HG03439 (cell line): ENCODE data around the gene MED16.

Experiments used
- ATAC-seq: cut with Tn5 transposase; IDR thresholded peaks from one replicate; pipeline ENCODE4 v1.9.1; 2021; ENCODE audit warnings: mild to moderate bottlenecking, moderate library complexity; ENCODE audit not compliant: unreplicated experiment

MED16 gene, protein sequence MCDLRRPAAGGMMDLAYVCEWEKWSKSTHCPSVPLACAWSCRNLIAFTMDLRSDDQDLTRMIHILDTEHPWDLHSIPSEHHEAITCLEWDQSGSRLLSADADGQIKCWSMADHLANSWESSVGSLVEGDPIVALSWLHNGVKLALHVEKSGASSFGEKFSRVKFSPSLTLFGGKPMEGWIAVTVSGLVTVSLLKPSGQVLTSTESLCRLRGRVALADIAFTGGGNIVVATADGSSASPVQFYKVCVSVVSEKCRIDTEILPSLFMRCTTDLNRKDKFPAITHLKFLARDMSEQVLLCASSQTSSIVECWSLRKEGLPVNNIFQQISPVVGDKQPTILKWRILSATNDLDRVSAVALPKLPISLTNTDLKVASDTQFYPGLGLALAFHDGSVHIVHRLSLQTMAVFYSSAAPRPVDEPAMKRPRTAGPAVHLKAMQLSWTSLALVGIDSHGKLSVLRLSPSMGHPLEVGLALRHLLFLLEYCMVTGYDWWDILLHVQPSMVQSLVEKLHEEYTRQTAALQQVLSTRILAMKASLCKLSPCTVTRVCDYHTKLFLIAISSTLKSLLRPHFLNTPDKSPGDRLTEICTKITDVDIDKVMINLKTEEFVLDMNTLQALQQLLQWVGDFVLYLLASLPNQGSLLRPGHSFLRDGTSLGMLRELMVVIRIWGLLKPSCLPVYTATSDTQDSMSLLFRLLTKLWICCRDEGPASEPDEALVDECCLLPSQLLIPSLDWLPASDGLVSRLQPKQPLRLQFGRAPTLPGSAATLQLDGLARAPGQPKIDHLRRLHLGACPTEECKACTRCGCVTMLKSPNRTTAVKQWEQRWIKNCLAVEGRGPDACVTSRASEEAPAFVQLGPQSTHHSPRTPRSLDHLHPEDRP

DNA sequence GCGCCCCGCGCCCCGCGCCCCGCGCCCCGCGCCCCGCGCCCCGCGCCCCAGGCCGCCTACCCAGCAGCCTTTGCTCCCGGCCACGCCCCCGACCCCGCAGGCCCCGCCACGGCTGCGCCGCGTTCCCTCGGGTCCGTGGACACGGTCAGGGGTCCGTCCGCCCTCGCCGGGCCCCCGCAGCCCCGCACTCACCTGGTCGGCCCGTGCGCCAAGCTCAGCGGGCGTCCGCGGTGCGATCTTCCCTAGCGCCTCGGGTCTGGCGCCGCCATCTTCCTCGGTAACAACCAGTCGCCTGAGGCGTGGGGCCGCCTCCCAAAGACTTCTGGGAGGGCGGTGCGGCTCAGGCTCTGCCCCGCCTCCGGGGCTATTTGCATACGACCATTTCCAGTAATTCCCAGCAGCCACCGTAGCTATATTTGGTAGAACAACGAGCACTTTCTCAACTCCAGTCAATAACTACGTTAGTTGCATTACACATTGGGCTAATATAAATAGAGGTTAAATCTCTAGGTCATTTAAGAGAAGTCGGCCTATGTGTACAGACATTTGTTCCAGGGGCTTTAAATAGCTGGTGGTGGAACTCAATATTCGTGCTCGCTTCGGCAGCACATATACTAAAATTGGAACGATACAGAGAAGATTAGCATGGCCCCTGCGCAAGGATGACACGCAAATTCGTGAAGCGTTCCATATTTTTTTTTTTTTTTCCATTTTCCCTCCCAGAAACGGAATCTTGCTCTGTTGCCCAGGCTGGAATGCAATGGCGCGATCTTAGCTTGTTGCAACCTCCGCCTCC, at the start of gene MED16, which contains the start of gene RNU6-9:
Gene MED16 (minus strand): TSS at position 294 of the 796 bp plus-strand sequence. CDS start 2,056 bp downstream, outside the sequence.
Gene RNU6-9 (plus strand): TSS at position 591 of the 796 bp plus-strand sequence.
- ATAC-seq = peak; percentile 76

DNA sequence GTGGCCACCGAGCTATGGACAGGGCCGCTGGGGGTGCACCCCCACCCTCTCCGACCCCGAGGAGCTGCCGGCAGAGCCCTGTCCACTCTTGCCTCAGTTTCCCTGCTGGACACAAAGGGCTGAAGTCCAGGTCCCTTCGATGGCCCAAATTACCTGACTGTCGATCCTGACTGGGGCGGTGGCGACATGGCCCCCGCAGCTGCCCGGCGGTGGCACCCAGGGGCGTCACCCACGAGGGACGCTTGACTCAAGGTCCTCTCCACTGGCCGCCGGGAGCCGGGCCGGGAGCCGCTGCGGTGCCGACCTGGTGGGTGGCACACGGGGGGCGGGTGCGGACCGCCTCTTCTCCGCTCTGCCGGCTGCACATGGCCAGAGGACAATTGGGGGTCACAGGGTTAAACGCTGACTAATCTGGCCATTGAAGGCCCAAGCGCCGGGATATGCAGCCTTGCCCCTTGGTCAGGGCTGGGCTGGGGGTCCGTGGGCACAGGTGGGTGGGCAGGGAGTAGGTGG, 49.2 kb upstream of the MED16 start:
- no peak for ATAC-seq

DNA sequence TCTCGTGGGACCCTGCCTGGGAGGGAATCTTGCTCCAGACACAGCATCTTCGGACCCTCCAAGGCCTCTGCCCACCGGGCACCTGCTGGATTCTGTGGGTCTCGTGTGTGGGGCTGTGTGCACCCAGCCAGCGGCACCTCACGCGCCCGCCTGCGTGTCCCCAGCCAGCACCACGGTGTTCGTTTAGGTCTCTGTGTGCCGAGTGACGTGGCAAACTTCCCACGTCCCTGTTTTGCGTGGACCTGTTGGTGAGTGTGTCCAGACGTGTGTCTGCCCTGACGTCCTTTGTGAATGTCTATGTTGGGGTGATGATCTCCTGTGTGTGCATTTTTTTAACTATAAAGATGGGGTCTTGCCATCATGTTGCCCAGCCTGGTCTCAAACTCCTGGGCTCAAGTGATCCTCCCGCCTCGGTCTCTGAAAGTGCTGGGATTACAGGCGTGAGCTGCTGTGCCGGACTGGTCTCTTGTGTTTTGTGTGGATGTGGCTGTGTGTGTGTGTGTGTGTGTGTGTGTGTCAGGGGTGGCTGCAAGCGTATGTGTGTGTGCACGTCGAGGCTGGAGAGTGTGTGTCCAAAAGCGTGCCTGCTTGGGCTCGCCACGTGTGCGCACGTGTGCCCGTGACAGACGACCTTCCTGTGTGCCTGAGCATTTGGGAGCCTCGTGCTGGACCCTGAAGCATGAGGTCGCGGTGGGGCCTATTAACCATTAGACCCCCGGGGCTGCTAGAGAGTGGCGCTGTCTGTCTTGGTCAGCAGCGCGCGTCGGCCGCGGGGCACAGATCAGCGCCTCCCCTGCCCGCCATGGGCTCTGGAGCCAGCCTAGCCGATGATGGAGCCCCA, 48.5 kb upstream of the MED16 start:
- ATAC-seq = no peak

DNA sequence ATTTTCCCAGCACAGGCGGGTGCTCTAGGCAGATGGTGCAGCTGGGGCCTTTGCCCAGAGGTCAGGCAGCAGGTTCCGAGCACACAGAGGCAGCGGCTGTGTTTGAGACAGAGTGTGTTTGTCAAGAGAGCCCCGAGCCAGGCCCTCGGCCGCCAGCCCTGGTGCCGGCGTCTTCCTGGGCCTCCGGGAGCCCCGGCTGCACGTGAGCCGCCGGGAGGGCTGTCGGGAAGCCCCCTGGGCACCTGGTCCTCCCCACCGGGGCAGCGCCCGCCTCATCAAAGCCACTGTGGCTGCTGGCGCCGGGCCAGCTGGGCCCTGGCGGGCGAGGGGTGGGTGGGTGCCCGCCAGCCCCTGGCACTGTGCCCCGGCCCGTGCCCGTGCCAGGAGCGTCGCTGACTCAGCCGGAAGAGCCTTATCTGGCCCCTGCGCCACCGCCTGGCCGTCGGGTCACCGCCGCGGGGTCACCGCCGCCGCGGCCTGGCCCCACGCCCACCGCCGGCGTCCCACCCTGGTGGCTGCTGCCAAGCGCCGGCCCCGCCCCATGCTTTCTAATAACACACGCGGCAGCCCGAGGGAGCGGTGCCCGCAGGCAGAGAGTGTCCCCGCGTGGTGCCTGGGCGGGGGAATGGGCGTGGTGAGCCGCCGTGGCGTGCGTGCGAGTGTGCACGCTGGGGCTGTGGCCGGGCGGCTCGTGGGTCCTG, 47.8 kb upstream of the MED16 start:
- peak; percentile 33 for ATAC-seq

DNA sequence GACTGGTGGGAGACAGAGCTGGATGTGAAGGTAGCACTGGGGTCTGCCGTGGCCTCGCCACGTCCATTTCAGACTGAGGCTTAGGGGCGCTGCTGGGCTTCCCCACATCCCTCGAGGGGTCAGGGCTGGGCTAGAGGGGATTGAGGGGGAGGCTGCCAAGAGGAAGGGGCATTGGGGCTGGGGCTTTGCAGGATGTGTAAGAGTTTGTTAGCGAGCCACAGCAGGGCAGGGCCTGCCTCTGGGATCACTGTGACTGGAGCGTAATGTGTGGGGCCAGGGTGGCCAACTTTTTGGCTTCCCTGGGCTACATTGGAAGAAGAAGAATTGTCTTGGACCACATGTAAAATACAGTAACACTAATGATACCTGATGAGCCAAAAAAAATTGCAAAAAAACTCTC, 46.9 kb upstream of the MED16 start:
- ATAC-seq = no peak

DNA sequence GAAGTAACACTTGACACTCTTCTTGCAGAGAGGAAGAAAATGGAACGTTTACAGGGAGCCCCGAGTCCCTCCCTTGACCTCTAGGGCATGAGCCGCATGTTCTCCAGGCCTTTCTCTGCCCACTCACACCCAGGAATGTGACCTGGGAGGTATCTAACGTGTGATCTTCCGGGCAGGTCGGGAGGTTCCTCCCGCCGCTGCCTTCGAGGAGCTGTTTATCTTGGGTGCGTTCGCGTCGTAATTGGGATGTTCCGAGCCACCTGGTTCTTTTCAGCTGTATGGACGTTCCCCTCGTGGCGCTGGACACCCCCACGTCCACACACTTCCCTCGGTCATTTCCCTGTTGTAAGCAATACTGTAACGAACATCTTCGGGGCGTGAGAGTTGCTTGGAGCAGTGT, 46.5 kb upstream of the MED16 start:
- ATAC-seq = no peak

DNA sequence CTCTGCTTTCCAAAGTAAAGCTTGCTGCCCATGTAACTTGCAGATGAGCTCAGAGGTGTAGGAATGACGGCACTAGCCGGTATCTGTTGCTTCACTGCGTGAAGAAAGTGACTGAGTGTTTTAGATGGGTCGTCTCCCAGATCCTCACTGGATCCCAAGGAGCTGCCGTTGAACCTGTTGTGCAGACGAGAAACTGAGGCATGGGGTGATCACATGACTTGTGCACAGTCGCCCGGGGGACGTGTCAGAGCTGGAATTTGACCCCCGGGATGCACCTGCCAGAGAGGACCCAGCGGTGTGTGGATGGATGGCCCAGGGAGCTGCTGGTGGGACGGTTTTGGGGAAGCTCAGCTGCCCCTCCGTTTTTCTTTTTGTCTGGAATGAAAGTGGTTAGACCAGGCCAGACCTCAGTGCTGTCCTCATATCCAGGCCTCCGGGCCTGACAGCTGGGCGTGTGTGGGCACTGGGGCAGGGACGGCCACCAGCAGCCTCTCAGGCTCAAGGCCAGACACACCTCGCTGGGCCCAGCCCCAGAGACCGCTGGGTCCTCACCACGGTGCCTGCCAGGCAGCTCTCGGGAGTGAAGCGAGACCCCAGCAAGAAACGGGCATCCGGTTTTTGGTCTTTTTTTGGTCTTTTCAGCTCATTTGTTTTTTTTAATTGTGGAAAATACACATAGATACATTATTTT, 45.4 kb upstream of the MED16 start:
- no peak for ATAC-seq

DNA sequence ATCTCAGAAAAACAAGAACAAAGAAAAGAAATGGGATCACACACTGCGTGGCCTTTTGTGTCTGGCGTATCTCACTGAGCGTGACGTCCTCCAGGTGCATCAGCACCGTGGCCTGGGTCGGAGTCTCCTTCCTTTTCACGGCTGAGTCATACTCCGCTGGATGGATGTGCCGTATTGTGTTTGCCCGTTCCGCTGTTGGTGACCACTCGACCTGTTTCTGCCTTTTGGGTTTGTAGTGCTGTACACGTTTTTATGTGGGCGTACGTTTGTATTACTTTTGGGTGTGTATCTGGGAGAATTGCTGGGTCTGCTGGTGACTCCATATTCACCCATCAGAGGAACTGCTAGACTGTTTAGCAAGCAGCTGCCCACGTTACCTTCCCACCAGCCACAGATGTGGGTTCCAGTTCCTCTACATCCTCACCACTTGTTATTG, 44.3 kb upstream of the MED16 start:
- ATAC-seq = no peak

DNA sequence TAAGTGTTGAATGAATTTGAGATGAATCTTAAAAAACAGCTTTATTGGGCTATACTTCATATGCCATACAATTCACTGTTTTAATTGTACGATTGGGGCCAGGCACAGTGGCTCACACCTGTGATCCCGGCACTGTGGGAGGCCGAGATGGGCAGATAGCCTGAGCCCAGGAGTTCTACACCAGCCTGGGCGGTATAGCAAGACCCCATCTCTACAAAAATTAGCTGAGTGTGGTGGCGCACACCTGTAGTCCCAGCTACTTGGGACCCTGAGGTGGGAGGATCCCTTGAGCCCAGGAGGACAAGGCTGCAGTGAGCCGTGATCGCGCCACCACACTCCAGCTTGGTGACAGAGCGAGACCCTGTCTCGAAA, 43.2 kb upstream of the MED16 start:
- ATAC-seq = no peak

DNA sequence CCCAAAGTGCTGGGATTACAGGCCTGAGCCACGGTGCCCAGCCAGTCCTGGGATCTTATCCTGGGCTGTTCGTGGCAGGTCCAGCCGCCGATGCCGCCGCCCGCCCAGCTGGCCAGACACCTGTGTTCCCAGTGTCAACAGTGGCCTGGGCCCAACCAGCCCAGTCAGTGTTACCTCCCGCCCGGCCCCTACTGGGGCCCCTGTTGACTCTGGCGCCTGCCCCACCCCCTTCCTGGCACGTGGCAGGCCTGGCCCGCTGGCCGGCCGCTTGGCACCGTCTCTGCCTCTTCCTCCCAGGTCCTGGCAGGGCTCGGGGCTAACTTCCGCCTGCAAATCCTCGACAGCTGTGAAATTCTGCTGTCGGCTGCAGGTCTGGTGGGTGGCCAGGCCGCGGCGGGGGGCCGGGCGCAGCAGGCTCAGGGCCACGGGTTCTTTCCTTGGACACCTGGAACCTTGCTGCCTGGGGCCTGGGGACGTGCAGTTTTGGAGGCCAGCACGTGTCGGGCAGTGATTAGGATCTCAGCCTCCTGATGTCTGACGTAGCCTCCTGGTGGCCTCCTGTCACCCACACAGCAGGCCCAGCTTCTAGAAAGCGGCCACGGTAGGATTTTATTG, 42.0 kb upstream of the MED16 start:
- ATAC-seq = no peak

DNA sequence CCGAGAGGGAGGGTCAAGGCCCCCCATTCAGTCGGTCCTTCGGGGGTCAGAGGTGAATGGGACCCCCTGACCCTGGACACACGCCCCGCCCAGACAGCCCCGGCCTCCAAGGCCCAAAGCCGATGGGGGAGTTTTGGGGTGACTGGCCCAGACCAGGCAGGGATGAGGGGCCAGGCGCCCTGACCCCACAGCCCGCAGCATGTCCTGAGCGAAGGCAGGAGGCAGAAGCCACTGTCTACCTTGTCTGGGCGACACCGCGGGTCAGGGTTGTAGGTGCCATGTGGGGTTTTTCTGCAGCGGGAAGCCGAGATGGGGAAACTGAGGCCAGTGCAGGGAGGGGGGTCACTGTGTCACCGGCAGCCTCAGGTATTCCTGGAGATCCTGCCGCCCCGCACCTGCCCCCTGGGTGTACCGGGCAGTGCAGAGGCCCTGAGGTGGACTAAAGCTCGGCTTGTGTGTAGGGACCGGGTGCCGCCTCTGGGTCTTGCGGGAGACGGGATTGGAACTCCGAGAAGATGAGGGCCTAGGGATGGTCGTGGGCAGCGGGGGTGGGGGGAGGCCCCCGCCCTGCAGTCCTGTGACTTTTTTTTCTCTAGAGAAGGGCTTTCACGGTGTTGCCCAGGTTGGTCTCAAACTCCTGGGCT, 41.3 kb upstream of the MED16 start:
- ATAC-seq = no peak

DNA sequence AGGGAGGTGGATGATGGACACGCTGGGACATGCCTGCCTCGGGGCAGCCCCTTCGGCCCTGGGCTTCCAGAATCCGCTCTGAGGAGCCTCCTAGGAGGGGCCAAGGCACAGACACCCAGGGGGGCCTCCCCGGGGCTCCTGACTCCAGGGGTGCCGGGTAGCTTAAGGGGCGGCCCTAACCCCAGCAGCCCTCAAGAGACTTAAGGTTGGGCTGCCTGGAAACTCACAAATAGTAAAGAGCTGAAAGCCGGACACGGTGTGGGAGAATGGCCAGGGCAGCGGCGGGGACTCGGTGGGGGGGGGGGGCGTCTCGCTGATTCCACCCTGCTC, 40.5 kb upstream of the MED16 start:
- no peak for ATAC-seq

DNA sequence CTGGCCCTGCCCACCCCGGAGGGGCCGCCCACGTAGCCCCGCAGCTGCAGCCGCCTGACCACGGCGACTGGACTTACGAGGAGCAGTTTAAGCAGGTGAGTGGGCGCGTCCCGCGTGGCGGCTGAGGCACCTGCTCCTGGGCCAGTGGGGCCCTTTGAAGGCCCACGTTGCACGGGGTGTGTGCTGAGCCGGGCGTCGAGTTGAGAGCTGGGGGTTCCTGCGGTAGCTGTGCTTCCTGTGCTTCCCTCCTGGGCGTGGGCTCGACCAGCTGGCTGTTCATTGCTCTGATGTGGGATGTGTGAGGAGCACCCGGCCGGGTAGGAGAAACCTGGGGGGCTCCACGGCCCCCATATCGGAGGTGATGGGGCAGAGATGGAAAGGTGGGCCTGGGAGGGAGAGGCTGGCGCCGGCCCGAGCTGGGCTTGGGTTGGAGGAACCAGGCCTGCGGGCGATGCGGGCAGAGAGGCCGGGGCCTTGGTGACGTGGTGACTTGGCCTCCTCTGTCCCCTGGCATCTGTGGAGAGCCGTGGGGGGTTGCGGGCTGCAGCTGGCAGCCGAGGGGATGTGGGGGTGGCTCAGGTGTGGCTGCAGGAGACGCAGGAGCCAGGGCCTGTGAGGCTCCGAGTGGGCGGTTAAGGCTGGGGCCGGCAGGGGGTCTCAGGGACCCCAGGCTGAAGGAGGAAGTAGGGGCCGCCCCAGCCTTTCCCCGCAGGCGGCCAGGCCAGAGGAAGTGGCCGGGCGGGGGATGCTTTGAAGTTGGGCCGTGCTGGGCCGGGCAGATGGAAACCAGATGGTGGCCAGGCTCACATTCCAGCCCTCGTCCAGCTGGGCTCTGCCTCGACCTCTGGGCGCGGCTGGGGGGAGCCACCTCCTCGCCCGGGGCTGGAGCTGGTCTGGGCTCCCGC, 39.9 kb upstream of the MED16 start:
- ATAC-seq = no peak

DNA sequence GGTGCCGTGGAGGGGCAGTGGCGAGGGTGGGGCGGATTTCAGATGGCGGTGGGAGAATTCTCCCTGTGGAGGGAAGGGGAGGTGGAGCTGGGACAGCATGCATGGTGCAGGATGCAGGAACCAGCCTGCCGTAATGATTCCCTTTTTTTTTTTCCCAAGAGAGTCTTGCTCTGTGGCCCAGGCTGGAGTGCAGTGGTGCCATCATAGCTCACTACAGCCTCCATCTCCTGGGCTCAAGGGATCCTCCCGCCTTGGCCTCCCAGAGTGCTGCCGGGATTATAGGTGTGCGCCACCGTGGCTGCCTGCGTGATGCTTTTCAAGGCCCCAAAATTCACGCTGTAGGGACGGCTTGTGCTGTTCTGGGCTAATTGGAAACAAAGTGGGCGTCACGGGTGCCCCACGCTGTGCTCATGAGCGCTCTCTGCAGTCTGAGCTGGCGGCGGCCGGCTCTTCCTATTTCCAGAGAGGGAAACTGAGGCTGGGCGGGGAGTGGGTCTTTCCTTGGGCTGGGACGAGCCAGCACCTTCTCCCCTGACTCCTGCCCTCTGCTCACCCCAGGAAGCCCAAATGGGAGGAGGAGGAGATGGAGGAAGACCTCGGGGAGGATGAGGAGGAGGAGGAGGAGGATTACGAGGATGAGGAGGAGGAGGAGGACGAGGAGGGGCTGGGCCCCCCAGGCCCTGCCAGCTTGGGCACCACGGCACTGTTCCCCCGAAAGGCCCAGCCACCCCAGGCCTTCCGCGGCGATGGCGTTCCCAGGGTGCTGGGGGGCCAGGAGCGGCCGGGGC, 39.1 kb upstream of the MED16 start:
- no peak for ATAC-seq

DNA sequence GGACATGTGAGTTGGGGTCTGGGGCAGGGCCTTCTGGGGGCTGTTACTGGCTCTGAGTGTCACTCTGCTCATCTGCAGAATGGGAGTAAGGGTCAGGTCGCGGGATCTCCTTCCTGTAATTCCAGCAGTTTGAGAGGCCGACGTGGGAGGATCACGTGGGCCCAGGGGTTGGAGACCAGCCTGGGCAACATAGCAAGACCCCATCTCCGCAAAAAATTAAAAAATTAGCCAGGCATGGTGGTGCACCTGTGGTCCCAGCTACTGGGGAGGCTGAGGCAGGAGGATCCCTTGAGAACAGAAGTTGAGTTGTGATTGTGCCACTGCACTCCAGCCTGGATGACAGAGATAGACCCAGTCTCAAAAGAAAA, 36.9 kb upstream of the MED16 start:
- ATAC-seq = no peak

DNA sequence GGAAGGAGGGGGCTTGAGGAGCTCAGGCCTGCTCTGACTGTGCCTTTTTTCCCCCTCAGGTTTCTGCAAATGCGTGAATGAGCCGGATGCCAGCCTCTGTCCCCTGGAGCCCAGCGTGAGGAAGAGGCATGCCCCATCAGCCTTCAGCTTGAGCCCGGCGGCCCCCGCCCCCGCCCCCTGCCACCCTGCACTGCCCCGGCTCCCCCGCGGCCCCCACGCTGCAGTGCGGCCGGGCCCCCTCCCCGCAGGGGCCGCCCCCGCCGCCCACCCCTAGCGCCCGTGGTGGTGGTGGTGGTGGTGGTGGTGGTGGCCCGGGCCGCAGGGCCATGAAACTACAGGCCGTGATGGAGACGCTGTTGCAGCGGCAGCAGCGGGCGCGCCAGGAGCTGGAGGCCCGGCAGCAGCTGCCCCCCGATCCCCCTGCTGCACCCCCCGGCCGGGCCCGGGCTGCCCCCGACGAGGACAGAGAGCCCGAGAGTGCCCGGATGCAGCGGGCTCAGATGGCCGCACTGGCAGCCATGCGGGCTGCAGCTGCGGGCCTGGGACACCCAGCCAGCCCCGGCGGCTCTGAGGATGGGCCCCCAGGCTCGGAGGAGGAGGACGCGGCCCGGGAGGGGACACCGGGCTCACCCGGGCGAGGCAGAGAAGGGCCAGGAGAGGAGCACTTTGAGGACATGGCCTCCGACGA, 36.4 kb upstream of the MED16 start:
- no peak for ATAC-seq
